Fibroblast of pulmonary artery (primary cell): ENCODE measurements around the gene ARL2BP.

Experiments used
- DNase-seq: peaks from one replicate; pipeline ENCODE4 v3.0.0-alpha.2; 2010; ENCODE audit warnings: low read depth
- H3K4me3 ChIP-seq: replicated peaks from 2 replicates; pipeline ENCODE4 v1.5.1; 2011; ENCODE audit warnings: low read depth, mild to moderate bottlenecking, control low read depth, low read length, moderate library complexity
- TF ChIP-seq, protein P1 (sequence below): IDR thresholded peaks from 2 replicates; pipeline ENCODE4 v1.5.1; 2011; ENCODE audit warnings: mild to moderate bottlenecking, control low read depth, low read length, inconsistent platforms; ENCODE audit errors: missing control alignments

Gene ARL2BP

GRCh38 chr16:57297856-57298255 lies 52.8 kb downstream of the ARL2BP start:
- no peak overlapping the region for H3K4me3 ChIP-seq
- TF ChIP-seq, protein P1, sequence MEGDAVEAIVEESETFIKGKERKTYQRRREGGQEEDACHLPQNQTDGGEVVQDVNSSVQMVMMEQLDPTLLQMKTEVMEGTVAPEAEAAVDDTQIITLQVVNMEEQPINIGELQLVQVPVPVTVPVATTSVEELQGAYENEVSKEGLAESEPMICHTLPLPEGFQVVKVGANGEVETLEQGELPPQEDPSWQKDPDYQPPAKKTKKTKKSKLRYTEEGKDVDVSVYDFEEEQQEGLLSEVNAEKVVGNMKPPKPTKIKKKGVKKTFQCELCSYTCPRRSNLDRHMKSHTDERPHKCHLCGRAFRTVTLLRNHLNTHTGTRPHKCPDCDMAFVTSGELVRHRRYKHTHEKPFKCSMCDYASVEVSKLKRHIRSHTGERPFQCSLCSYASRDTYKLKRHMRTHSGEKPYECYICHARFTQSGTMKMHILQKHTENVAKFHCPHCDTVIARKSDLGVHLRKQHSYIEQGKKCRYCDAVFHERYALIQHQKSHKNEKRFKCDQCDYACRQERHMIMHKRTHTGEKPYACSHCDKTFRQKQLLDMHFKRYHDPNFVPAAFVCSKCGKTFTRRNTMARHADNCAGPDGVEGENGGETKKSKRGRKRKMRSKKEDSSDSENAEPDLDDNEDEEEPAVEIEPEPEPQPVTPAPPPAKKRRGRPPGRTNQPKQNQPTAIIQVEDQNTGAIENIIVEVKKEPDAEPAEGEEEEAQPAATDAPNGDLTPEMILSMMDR, result no peak
- no peak for DNase-seq

DNA sequence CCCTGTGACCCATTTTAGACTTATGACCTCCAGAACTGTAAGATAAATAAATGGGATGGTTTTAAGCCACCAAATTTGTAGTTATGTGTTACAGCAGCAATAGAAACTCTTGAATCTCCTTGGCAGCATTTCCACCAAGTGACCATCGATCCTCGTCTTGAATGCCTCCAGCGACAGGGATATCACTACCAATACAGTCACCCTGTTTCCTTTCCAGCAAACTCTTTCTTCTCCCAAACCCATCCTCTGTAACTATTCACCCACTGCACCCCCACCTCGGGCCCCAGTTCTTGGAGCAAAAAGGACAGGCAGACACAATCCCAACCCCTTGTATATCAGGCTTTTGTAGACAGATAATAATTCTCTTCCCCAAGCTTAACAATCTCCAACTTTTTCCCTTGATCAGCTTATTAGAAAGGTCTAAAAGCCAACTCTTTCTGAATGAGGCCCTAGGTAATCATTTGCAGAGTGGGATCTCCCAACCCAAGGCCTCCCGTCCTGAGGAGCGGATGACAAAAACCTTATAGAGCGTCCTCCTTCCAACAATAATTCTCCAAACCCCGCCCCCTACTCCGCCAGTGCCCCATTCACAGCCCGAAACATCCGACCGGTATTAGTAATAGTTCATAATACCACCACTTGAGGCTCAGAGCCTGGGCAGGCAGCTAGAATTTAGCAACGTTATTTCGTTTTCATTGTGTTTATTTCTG lies 54.1 kb downstream of the ARL2BP start:
- TF ChIP-seq, protein P1, result peak; percentile 27
- peak overlapping the region; percentile 62 for H3K4me3 ChIP-seq
- DNase-seq, result no peak

DNA sequence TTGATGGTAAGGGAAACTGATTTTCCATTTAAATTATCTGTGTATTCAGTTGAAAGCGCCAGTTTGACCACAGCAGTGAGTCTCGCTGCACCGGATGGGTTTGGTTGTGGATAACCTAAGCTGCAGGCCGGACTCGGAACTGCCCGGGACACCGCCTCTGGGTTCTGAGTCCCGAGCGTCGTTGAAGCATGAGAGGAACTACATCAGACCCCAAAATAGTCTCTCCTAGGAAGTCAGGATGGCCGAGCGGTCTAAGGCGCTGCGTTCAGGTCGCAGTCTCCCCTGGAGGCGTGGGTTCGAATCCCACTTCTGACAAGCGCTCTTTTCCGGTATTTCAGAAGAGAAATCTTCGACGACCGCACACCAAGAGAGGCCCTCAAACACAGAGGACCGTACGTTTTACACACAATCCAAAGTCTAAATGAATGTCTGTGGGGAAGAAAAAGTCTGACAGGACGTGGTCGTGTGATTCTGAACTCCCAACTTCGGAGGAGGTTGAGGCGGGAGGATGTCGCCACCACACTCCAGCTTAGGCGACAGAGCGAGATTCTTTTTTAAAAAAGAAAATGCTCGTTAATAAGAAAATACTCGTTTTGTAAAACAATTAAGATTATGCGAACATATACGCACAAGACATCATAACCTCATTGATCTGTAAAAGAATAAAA lies 54.8 kb downstream of the ARL2BP start:
- peak; percentile 97 for DNase-seq
- H3K4me3 ChIP-seq, result peak overlapping the region; percentile 62
- TF ChIP-seq, protein P1, result no peak

DNA sequence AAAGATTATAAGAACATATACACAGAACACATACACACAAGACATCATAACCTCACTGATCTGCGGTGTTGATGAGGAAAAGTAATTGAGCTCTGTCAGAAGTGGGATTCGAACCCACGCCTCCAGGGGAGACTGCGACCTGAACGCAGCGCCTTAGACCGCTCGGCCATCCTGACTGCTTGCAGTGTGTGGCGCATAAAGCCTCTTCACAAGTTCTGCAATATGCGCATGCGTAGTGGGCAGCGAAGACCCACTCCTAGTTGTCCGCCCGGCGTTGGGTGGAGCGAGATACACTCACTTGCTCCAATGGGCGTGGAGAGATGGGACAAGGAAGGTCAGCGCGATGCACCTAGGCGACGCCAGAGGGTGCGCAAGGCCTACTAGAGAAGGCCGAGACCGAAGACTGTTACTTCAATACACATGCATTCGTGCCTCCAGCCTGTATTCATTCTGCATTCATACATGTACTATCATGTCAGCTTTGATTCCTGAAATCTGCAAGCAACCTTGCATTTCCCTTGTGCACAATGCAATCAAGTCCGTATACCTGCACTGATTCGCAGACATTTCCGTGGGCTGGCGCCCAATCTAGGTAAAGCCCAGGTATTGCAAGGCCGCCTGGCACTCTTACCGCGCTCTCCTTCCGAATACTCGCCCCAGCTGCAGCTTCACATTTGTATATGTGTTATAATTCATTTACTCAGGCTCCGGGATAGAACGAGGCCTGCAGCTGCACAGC lies 55.5 kb downstream of the ARL2BP start:
- H3K4me3 ChIP-seq, result peak overlapping the region; percentile 62
- TF ChIP-seq, protein P1, result peak; percentile 98
- peak; percentile 99 for DNase-seq

- no peak for DNase-seq
- TF ChIP-seq, protein P1, result no peak
- no peak overlapping the region for H3K4me3 ChIP-seq
Observed at GRCh38 chr16:57301126-57301817, 56.2 kb downstream of the ARL2BP start.
